BE2C (cell line): ENCODE measurements around the gene ECM1.

Source experiments
- DNase-seq: peaks from one replicate; pipeline ENCODE4 v3.0.0-alpha.2; 2020
- H3K27me3 ChIP-seq: fragments of 250-450 bp; sonication (Bioruptor Pico); 2 replicates; pipeline ENCODE4 v1.5.1; 2020; ENCODE audit warnings: mild to moderate bottlenecking
- H3K36me3 ChIP-seq: fragments of 250-450 bp; sonication (Bioruptor Pico); 2 replicates; pipeline ENCODE4 v1.5.1; 2020; ENCODE audit warnings: mild to moderate bottlenecking
- H3K4me1 ChIP-seq: fragments of 250-450 bp; sonication (Bioruptor Pico); 2 replicates; pipeline ENCODE4 v1.5.1; 2020
- H3K4me3 ChIP-seq: 2 replicates; pipeline ENCODE4 v1.5.1; 2011; ENCODE audit warnings: low read depth, low read length
- H3K9me3 ChIP-seq: fragments of 250-450 bp; sonication (Bioruptor Pico); 2 replicates; pipeline ENCODE4 v1.5.1; 2020
- CTCF ChIP-seq: IDR thresholded peaks from 2 replicates; pipeline ENCODE4 v1.5.1; 2012; ENCODE audit warnings: mild to moderate bottlenecking, low read depth, low read length

ECM1 gene

DNA sequence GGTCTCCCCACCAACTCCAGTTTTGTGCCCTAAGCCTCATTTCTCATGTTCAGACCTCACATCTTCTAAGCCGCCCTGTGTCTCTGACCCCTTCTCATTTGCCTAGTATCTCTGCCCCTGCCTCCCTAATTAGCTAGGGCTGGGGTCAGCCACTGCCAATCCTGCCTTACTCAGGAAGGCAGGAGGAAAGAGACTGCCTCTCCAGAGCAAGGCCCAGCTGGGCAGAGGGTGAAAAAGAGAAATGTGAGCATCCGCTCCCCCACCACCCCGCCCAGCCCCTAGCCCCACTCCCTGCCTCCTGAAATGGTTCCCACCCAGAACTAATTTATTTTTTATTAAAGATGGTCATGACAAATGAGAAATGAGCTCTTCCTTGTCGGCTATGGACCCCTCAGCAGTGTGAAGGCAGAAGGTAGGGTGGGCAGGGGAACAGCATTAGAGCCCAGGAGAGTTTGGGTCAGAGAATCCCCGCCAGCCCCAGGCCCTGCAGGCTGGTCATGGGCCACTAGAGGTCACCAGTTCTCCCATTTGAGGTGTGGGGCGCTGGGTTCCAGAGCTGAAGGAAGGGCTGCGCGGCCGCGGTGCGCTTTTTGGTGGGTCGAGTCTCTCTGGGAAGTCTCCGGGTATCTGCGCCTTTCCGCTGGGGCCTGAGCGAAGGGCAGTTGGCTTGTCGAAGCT, 52.8 kb downstream of the ECM1 start:
- H3K36me3 ChIP-seq, result no peaks in the 10 kb centered on the region
- no peaks in the 10 kb centered on the region for H3K27me3 ChIP-seq
- H3K4me1 ChIP-seq, result peaks cover 19% of the 10 kb centered on the region
- H3K4me3 ChIP-seq, result peak overlapping the region; percentile 76
- peak; percentile 87 for TF ChIP-seq CTCF
- H3K9me3 ChIP-seq, result no peaks in the 10 kb centered on the region
- DNase-seq, result peak; percentile 93

DNA sequence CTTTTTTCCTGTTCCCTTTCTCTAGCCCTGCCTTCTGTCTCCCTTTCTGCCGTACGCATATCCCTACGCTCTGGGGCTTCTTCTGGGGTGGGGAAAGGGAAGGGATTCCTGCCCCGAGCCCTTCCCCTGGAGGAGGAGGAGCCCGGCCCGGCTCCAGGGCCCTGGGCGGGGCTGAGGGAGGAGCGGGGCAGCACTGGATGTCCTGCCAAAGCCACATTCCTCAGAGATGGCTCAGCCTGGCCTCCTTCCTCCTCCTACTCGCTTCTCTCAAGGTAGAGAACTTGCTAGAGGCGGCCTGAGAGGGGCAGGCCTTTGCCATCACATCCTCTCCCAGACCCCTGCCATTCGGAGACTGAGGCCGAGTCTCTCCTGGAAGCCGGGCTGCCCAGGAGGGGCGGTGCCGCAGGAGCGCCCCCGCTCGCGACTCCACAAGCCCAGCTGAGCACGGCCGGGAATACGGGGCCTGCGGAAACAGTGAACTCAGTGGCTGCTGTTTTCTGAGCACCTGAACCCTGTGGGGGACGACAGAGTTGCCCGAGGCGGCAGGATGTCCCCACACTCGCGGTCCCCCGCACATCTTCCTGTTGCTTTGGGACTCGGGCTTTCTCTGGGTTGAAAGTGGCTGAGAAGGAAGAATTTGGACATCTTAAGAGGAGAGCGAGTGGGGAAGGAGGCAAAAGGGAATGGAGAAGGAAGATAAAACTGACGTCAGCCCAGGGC, 53.5 kb downstream of the ECM1 start:
- peaks cover 19% of the 10 kb centered on the region for H3K4me1 ChIP-seq
- no peaks in the 10 kb centered on the region for H3K36me3 ChIP-seq
- no peaks in the 10 kb centered on the region for H3K9me3 ChIP-seq
- peak overlapping the region; percentile 76 for H3K4me3 ChIP-seq
- H3K27me3 ChIP-seq, result no peaks in the 10 kb centered on the region
- peak; percentile 85 for DNase-seq
- no peak for TF ChIP-seq CTCF

DNA sequence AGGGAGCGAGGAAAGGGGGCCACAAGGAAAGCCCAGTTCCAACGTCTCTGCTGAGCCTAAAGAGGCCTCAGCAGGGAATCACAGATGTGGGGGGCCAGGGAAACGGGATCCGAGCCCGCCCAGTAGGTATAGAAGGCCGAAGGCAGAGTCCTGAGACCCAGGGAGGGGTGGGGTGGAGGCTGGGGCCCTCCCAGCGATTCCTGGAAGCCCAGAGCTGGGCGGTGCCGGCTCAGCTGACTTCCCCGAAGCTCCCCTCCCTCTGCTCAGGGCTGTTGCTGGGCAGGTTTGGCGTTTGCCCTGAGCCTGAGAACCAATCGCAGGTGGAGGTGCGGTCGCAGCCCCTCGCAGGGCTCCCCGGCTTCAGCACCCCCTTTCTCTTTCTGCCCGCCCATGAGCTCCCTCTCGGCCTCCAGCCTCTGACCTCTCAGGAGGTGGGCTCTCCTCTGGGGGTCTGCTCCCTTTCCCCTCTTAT, 54.1 kb downstream of the ECM1 start:
- Histone ChIP-seq H3K9me3 (no peaks in the 10 kb centered on the region), H3K27me3 (no peaks in the 10 kb centered on the region), H3K4me3 (peak overlapping the region; percentile 76), H3K4me1 (peaks cover 19% of the 10 kb centered on the region), H3K36me3 (no peaks in the 10 kb centered on the region)
- TF ChIP-seq CTCF, result no peak
- peak; percentile 82 for DNase-seq

DNA sequence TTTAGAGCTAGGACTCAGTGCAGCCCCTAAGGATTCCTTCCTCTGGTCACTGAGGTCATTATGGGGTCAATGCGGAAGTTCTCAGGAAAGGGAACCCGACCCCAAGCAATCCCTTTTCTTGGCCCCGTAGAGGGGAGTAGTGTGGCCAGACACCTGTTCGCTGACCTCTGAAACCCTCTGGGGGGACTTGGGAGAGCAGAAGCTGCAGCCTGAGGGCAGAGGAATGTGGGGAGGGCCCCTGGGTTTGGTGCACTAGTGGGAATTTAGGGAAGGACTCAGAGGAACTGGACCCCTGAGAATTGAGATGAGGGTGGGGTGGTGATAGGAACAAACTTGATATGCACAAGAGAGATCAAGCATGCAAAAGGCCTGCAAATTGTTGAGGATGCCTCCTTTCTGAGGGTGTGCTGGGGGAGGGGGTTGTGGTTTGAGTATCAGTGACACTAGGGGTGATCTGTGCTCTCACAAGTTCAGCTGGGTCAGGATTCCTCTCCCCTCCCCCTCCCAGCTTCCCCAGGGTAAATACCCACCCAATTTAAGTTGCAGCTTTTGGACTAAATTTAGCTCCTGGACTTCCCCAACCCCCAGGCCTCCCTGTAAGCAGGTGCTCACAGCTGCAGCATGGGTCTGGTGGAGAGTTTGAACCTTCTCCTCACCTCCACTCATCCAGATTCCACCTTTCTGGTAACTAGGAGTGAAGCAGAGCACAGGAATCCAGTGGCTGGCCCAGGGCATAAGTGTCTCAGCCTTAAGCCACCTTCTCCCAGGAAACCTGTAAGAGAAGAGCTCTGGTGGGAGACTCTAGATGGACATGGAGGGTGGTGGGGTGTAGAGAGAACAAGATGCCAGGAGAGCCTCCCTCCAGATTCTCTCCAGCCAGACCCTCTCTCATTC, 54.8 kb downstream of the ECM1 start:
- no peak for DNase-seq

More for the DNA sequence above, 54.8 kb downstream of the ECM1 start:
- H3K4me1 ChIP-seq, result peaks cover 26% of the 10 kb centered on the region
- TF ChIP-seq CTCF, result no peak
- no peaks in the 10 kb centered on the region for H3K9me3 ChIP-seq
- H3K27me3 ChIP-seq, result no peaks in the 10 kb centered on the region
- H3K36me3 ChIP-seq, result no peaks in the 10 kb centered on the region
- H3K4me3 ChIP-seq, result peak overlapping the region; percentile 76
